ENCODE measurements around the gene LRRC23.

DNA sequence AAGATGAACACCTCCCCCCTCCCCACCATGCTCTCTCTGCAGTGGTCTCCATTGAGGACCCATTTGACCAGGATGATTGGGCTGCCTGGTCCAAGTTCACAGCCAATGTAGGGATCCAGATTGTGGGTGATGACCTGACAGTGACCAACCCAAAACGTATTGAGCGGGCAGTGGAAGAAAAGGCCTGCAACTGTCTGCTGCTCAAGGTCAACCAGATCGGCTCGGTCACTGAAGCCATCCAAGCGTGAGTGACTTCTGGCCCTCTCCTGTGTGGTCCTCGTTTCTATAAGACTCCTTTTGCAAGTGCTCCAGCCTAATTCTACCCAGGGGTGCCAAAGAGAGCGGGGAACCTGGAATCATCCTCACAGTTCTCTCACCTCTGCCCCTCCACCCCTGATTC, 16.9 kb downstream of the LRRC23 start:
- TF ChIP-seq EZH2phosphoT487 (IDR thresholded peaks at IDR 0.05; ENCODE audit: insufficient read depth, low read depth) (no peak), EZH2 (IDR thresholded peaks at IDR 0.05; ENCODE audit: insufficient read depth, poor library complexity, severe bottlenecking) (no peak)

Data from GM23248 (cell line).